NCI-H2171 treated with DMSO at 0.1 percent for 48 hours (cell line): ENCODE results near the gene REXO5.
"Not testable (repeated sequence)": the region's sequence is repeated elsewhere in the genome, so short reads cannot be mapped to it uniquely, and the experiment has no call there.

Experiments
- DNase-seq: peaks from one replicate; lab custom pipeline; 2025; lab: John Stamatoyannopoulos, UW

Gene REXO5

GRCh38 chr16:20803192-20803560 is 3.2 kb upstream of the REXO5 start:
- DNase-seq: no peak

- DNase-seq: no peak
These were observed 2.6 kb upstream of the REXO5 start for GRCh38 chr16:20803561-20804214.

GRCh38 chr16:20805684-20806167 is 601 bp upstream of the REXO5 start:
- not testable (repeated sequence) for DNase-seq

GRCh38 chr16:20807862-20808261 is 1.5 kb downstream of the REXO5 start:
- DNase-seq: no peak

- no peak for DNase-seq
These were observed 5.6 kb downstream of the REXO5 start for GRCh38 chr16:20811889-20812439.

- no peak for DNase-seq
These were observed 6.2 kb downstream of the REXO5 start for GRCh38 chr16:20812510-20812909.

- DNase-seq: peak; percentile 55
These were observed 8.5 kb downstream of the REXO5 start for GRCh38 chr16:20814784-20815183.

- no peak for DNase-seq
These were observed 12.7 kb downstream of the REXO5 start for GRCh38 chr16:20818929-20819585.

GRCh38 chr16:20821682-20822081 is 15.4 kb downstream of the REXO5 start:
- no peak for DNase-seq

GRCh38 chr16:20822521-20823325 is 16.4 kb downstream of the REXO5 start:
- DNase-seq: no peak

GRCh38 chr16:20826039-20826566 is 19.8 kb downstream of the REXO5 start:
- DNase-seq: no peak

GRCh38 chr16:20829536-20829935 is 23.2 kb downstream of the REXO5 start:
- no peak for DNase-seq

- DNase-seq: no peak
These were observed 24.0 kb downstream of the REXO5 start for GRCh38 chr16:20830372-20830771.

- no peak for DNase-seq
These were observed 26.8 kb downstream of the REXO5 start for GRCh38 chr16:20833086-20833485.

- DNase-seq: no peak
These were observed 31.9 kb downstream of the REXO5 start for GRCh38 chr16:20838240-20838639.

GRCh38 chr16:20839504-20839903 is 33.2 kb downstream of the REXO5 start:
- no peak for DNase-seq

- no peak for DNase-seq
These were observed 37.7 kb downstream of the REXO5 start for GRCh38 chr16:20844054-20844453.

- no peak for DNase-seq
These were observed 38.3 kb downstream of the REXO5 start for GRCh38 chr16:20844588-20844987.

GRCh38 chr16:20846030-20846429 is 39.7 kb downstream of the REXO5 start:
- no peak for DNase-seq

- DNase-seq: no peak
These were observed 40.2 kb downstream of the REXO5 start for GRCh38 chr16:20846551-20846950.

GRCh38 chr16:20847550-20847949 is 41.2 kb downstream of the REXO5 start:
- no peak for DNase-seq
